ENCODE measurements around the gene LIPH. TPM values are rescaled to one million over a fixed set of nuclear protein-coding genes. Genes with fewer than 3 reads are reported as not detected.
A peak's percentile ranks its signal among the peaks of the same experiment; 100 is the strongest.
"Not testable (repeated sequence)": the region's sequence is repeated elsewhere in the genome, so short reads cannot be mapped to it uniquely, and the experiment has no call there.

The LIPH gene
- total and polyA plus RNA-seq, 2 experiments from 2014 or later = 1.5 to 2.3 TPM

- not testable (repeated sequence) for H3K4me3 ChIP-seq; H3K36me3 ChIP-seq; H3K9me3 ChIP-seq (ENCODE audit: low read depth); H3K27me3 ChIP-seq
- peak overlapping the region; percentile 83 for H3K27ac ChIP-seq
- TF ChIP-seq CTCF (IDR thresholded peaks at IDR 0.05; ENCODE audit: low read depth, low read length) = peak; percentile 53
- peaks cover 27% of the 10 kb centered on the region for H3K4me1 ChIP-seq (ENCODE audit: low read depth)
- DNase-seq (ENCODE audit: low read depth in 1 of 2, low spot score in 1 of 2) = peak; percentile 65 to 79
Observed at GRCh38 chr3:185575108-185575869, 22.9 kb upstream of the LIPH start.

- peak overlapping the region; percentile 63 for H3K27ac ChIP-seq
Observed at GRCh38 chr3:185572183-185572582, 19.8 kb upstream of the LIPH start.

GRCh38 chr3:185561958-185562357 is 9.6 kb upstream of the LIPH start:
- no peak for TF ChIP-seq CTCF (IDR thresholded peaks at IDR 0.05; ENCODE audit: low read depth, low read length)
- Histone ChIP-seq H3K27ac (peak overlapping the region; percentile 82), H3K27me3 (no peaks in the 10 kb centered on the region), H3K4me1 (ENCODE audit: low read depth) (peaks cover 32% of the 10 kb centered on the region), H3K4me3 (no peak overlapping the region), H3K9me3 (ENCODE audit: low read depth) (no peaks in the 10 kb centered on the region), H3K36me3 (no peaks in the 10 kb centered on the region)
- DNase-seq (ENCODE audit: low read depth in 1 of 2, low spot score in 1 of 2) = peak in 1 of 2 donors; percentile 74

More at GRCh38 chr3:185572183-185572582, 19.8 kb upstream of the LIPH start:
- no peaks in the 10 kb centered on the region for H3K27me3 ChIP-seq
- H3K36me3 ChIP-seq = no peaks in the 10 kb centered on the region
- TF ChIP-seq CTCF (IDR thresholded peaks at IDR 0.05; ENCODE audit: low read depth, low read length) = no peak
- no peak overlapping the region for H3K4me3 ChIP-seq
- DNase-seq (ENCODE audit: low read depth in 1 of 2, low spot score in 1 of 2) = peak in 1 of 2 donors; percentile 62
- no peaks in the 10 kb centered on the region for H3K9me3 ChIP-seq (ENCODE audit: low read depth)
- H3K4me1 ChIP-seq (ENCODE audit: low read depth) = peaks cover 27% of the 10 kb centered on the region

- Histone ChIP-seq H3K36me3 (no peaks in the 10 kb centered on the region), H3K4me1 (ENCODE audit: low read depth) (peaks cover 32% of the 10 kb centered on the region), H3K9me3 (ENCODE audit: low read depth) (no peaks in the 10 kb centered on the region), H3K27ac (peak overlapping the region; percentile 82), H3K4me3 (no peak overlapping the region), H3K27me3 (no peaks in the 10 kb centered on the region)
- DNase-seq (ENCODE audit: low read depth in 1 of 2, low spot score in 1 of 2) = no peak
- no peak for TF ChIP-seq CTCF (IDR thresholded peaks at IDR 0.05; ENCODE audit: low read depth, low read length)
Observed at GRCh38 chr3:185561374-185561943, 9.1 kb upstream of the LIPH start.

GRCh38 chr3:185560676-185561075 is 8.3 kb upstream of the LIPH start:
- Histone ChIP-seq H3K27me3 (no peaks in the 10 kb centered on the region), H3K36me3 (no peaks in the 10 kb centered on the region), H3K27ac (peak overlapping the region; percentile 82), H3K4me3 (no peak overlapping the region), H3K9me3 (ENCODE audit: low read depth) (no peaks in the 10 kb centered on the region), H3K4me1 (ENCODE audit: low read depth) (peaks cover 38% of the 10 kb centered on the region)
- no peak for TF ChIP-seq CTCF (IDR thresholded peaks at IDR 0.05; ENCODE audit: low read depth, low read length)
- DNase-seq (ENCODE audit: low read depth in 1 of 2, low spot score in 1 of 2) = peak in 1 of 2 donors; percentile 66

Data from cardiac muscle cell (in vitro differentiated cells and primary cell).